ENCODE data around the gene RGMA. TPM values are rescaled to one million over a fixed set of nuclear protein-coding genes. Genes with fewer than 3 reads are reported as not detected.

The RGMA gene
- total and polyA plus RNA-seq, 2 donors (not counting 3 experiments of a cell fraction or from before 2014, with no cell fraction given): 0.06 to 0.13 TPM

- Histone ChIP-seq H3K4me1 (ENCODE audit: control insufficient read depth, extremely low read depth, insufficient read depth, low read length) (no peaks in the 10 kb centered on the region), H2AFZ (ENCODE audit: low read depth, low read length) (no peak overlapping the region), H3K9me1 (replicated peaks; ENCODE audit: control insufficient read depth, extremely low read depth, insufficient read depth, low read length) (no peaks in the 10 kb centered on the region), H3K4me2 (ENCODE audit: insufficient read depth, low read length) (no peak overlapping the region), H4K20me1 (replicated peaks; ENCODE audit: control insufficient read depth, extremely low read depth, insufficient read depth, low read length) (no peaks in the 10 kb centered on the region), H3K9me3 (replicated peaks; ENCODE audit: control insufficient read depth, insufficient read depth, low read length) (no peaks in the 10 kb centered on the region), H3K27me3 (ENCODE audit: control insufficient read depth in 2 of 2, insufficient read depth in 2 of 2, low read length in 2 of 2) (no peaks in the 10 kb centered on the region), H3K9ac (replicated peaks; ENCODE audit: extremely low read depth, insufficient read depth, low read length) (no peak overlapping the region), H3K79me2 (ENCODE audit: control insufficient read depth, insufficient read depth, low read length) (no peaks in the 10 kb centered on the region), H3K36me3 (ENCODE audit: control insufficient read depth in 2 of 2, extremely low read depth in 1 of 2, insufficient read depth in 2 of 2, low read length in 2 of 2) (no peaks in the 10 kb centered on the region), H3K4me3 (replicated peaks in 1 of 3; ENCODE audit: insufficient read depth in 1 of 3, low read depth in 1 of 3, low read length in 3 of 3) (no peak overlapping the region), H3K27ac (ENCODE audit: insufficient read depth, low read depth, low read length) (no peak overlapping the region)
- FAIRE-seq: no peak
- ChIA-PET CTCF (no interaction called here), POLR2A (no interaction called here)
- DNase-seq (ENCODE audit: low read depth, low spot score): no peak
- dilution Hi-C loops (cut with MboI; ENCODE audit: extremely low pct_ligation_motif_present, low sequenced_read_pairs) (no loop called here), intact Hi-C loops (cut with micrococcal nuclease) (no loop called here)
- no peak for TF ChIP-seq GATA2 (IDR thresholded peaks at IDR 0.05; ENCODE audit: insufficient read depth, insufficient read length, low read depth, low read length)
- no peak for TF ChIP-seq POLR2AphosphoS5 (IDR thresholded peaks at IDR 0.05; ENCODE audit: insufficient read depth, low read depth, low read length)
- TF ChIP-seq MAX (IDR thresholded peaks at IDR 0.05; ENCODE audit: insufficient read depth, insufficient read length): no peak
- no peak for TF ChIP-seq MYC (IDR thresholded peaks at IDR 0.05; ENCODE audit: low read depth, low read length)
- no peak for TF ChIP-seq POLR2A (IDR thresholded peaks at IDR 0.05; ENCODE audit: low read depth, low read length)
- no peak for TF ChIP-seq CTCF (IDR thresholded peaks at IDR 0.05; ENCODE audit: extremely low read depth in 1 of 2, insufficient read depth in 1 of 2, low read depth in 1 of 2, low read length in 2 of 2)
- no peak for TF ChIP-seq FOS (IDR thresholded peaks at IDR 0.05; ENCODE audit: borderline replicate concordance, insufficient read depth, low read length)
- no peak for TF ChIP-seq JUN (IDR thresholded peaks at IDR 0.05; ENCODE audit: borderline replicate concordance, insufficient read depth, insufficient read length, low read depth)
- TF ChIP-seq EZH2 (IDR thresholded peaks at IDR 0.05; ENCODE audit: borderline replicate concordance, low read depth, low read length, severe bottlenecking): no peak
- BruUV-seq (replicated peaks): no TSS peak
Measured at GRCh38 chr15:93109336-93110102, 20.5 kb upstream of the RGMA start.
